GM12874 (cell line): Measurements from ENCODE around the gene ZNF587.

Source experiments
- CTCF ChIP-seq: IDR thresholded peaks from 2 replicates; pipeline ENCODE4 v1.5.1; 2011; ENCODE audit warnings: low read depth, mild to moderate bottlenecking, control low read depth, low read length, moderate library complexity; ENCODE audit not compliant: insufficient read depth

The ZNF587 gene

DNA sequence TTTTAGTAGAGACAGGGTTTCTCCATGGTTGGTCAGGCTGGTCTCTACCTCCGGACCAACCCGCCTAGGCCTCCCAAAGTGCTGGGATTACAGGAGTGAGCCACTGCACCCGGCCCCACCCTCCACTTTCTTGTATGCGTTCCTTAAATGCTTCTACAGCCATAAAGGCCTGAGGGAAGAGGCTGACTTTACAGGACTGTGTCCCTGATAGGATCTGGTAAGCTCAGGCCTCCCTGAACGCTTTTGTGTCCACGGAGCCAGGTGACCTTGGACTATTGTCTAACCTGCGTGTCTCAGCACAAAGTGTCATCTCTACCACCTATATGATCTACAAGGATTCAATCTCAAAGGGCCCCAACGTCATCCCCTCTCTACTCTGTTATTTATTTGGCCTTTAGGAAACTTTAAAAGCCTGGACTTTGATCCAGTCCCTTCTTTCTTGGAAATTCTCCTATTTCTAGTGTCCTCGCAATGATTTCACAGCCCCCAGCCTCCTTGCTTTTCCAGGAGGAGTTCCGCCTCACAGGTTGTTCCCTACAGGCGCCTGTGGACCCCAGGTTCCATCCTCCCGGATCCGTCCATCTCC, 35.6 kb upstream of the ZNF587 start:
- TF ChIP-seq CTCF, result no peak

- no peak for TF ChIP-seq CTCF
These were observed 35.0 kb upstream of the ZNF587 start, which contains the start of gene ZNF552 for GRCh38 chr19:57814505-57815246. ZNF552 (minus strand) TSS chr19:57814913; CDS start chr19:57814743, 170 bp downstream.

- no peak for TF ChIP-seq CTCF
These were observed 34.2 kb upstream of the ZNF587 start for GRCh38 chr19:57815247-57816075.

DNA sequence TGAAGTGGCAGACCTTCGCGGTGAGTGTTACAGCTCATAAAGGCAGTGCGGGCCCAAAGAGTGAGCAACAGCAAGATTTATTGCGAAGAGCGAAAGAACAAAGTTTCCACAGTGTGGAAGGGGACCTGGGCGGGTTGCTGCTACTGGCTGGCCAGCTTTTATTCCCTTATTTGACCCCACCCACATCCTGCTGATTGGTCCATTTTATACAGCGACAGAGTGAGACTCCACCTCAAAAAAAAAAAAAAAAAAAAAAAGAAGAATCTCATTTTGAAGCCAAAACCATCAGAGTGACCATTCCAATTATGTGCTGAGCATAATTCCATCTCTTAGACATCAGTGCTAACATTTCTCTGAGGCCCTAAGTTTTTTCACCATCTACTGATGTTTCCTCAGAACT, 33.0 kb upstream of the ZNF587 start:
- TF ChIP-seq CTCF, result no peak

DNA sequence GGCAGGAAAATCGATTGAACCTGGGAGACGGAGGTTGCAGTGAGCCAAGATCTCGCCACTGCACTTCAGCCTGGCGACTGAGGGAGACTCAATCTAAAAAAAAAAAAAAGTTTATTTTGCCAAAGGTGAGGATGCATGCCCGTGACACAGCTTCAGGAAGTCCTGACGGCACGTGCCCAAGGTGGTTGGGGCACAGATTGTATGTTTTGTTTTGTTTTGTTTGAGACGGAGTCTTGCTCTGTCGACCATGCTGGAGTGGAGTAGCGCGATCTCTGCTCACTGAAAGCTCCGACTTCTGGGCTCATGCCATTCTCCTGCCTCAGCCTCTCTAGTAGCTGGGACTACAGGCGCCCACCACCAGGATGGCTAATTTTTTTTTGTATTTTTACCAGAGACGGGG, 31.7 kb upstream of the ZNF587 start:
- TF ChIP-seq CTCF, result no peak

- no peak for TF ChIP-seq CTCF
These were observed 31.3 kb upstream of the ZNF587 start for GRCh38 chr19:57818378-57818777.

DNA sequence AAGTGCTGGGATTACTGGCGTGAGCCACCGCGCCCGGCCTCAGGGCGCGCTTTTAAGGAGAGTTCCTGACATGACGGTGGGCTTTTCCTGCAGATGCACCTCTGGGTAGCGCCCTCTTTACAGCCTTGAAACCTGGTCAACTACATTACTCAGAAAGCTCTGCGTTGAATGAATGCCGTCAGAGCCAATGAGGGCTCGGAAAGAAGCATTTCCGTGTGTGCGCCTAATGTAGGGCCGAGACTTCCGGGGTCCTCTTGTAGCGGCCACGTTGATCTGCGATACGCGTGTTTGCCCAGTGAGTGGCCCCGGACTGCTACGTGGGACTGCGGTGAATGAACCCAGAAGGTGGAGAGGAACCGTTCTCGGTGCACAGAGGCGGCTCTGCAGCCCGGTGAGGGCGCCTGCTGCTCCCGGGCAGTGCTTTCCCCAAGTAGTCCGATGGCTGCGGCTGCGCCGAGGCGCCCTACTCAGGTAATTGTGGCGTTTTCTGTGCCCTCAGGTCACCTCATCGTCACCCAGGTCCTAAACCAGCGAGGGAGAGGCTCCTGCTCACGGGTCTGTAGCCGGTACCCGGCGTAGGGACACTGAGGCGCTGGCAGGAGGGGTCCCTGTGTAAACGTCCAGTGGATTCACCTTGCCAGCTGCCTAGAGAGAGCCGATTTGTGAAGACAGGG, 30.0 kb upstream of the ZNF587 start:
- no peak for TF ChIP-seq CTCF
